Activated CD4-positive, alpha-beta T cell treated with anti-CD3 and anti-CD28 coated beads, Interleukin-2, amount 10 ng/mL, durations not matched to agents 7 days and 5 days (primary cell): ENCODE results near the gene KRT20. TPM values are rescaled to one million over a fixed set of nuclear protein-coding genes. Genes with fewer than 3 reads are reported as not detected.

Source experiments
- CTCF ChIA-PET: fragments of 350-600 bp; sonication (Branson Sonifier 250); formaldehyde crosslinking; loops from one replicate; lab custom pipeline; 2021; ENCODE audit warnings: antibody characterized with exemption; lab: Charles Lee
- POLR2A ChIA-PET: fragments of 350-600 bp; sonication (Branson Sonifier 250); formaldehyde crosslinking; loops from one replicate; lab custom pipeline; 2021; ENCODE audit warnings: antibody characterized with exemption; lab: Charles Lee
- DNase-seq: peaks from one replicate; pipeline ENCODE4 v3.0.0-alpha.2; 2020
- H3K27ac Mint-ChIP-seq: one replicate; pipeline ENCODE4 v1.8.0; 2021; ENCODE audit warnings: mild to moderate bottlenecking, moderate library complexity, mixed read lengths
- H3K27me3 Mint-ChIP-seq: one replicate; pipeline ENCODE4 v1.8.0; 2021; ENCODE audit warnings: mixed read lengths
- H3K36me3 Mint-ChIP-seq: one replicate; pipeline ENCODE4 v1.8.0; 2021; ENCODE audit warnings: low read depth, mixed read lengths
- H3K4me1 Mint-ChIP-seq: one replicate; pipeline ENCODE4 v1.8.0; 2021; ENCODE audit warnings: mixed read lengths
- H3K4me3 Mint-ChIP-seq: one replicate; pipeline ENCODE4 v1.8.0; 2021; ENCODE audit warnings: mild to moderate bottlenecking, moderate library complexity, mixed read lengths
- H3K9me3 Mint-ChIP-seq: one replicate; pipeline ENCODE4 v1.8.0; 2021; ENCODE audit warnings: mixed read lengths
- total RNA-seq, 2 experiments: library from RNA; stranded (reverse); gene quantifications; one replicate each; pipeline ENCODE4 v1.2.3, GENCODE V29; 2021

The KRT20 gene
- total RNA-seq, 2 experiments from 2014 or later: not detected

DNA sequence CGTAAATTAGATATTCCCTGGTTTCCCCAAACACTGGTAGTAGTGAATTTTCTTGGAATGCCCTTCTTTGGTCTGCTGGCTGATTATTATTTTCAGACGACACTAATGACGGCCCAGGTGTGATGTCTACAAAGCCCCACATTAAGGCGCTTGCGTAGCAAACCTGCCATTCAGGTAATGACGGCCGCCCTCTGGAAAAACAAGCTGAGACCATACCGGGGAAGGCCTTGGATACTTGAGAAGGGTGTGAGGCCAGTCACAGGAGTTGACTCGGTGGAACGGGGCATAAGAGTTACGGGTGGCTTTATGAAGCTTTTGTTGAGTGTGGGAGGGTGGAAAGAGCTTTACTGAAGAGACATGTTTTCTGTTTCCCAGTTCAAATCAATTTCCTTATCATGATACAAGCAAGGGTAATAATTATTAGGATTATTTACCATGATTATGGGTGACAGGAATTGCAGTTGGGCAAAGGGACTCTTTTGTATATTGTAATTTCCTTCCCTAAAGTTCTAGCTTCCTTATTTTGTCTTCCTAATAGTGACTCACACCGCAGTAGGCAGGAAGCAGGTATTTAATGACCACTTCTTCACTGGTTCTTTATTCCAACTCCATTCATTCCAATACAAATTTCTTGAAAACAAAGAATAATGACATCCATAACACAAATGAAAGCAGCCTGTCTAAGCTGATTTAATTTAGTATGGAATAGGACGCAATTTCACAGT lies 27.6 kb upstream of the KRT20 start:
- no peak for DNase-seq
- ChIA-PET CTCF (interaction anchor here (0.8 kb wide), 1 partner anchor 653 kb away, joined by 6 read pairs; no protein-coding TSS in a partner anchor), POLR2A (no interaction called here)
- H3K9me3 Mint-ChIP-seq: no peaks in the 10 kb centered on the region
- H3K4me3 Mint-ChIP-seq: no peak overlapping the region
- H3K27me3 Mint-ChIP-seq: peaks cover 32% of the 10 kb centered on the region
- no peaks in the 10 kb centered on the region for H3K4me1 Mint-ChIP-seq
- H3K36me3 Mint-ChIP-seq: no peaks in the 10 kb centered on the region
- no peak overlapping the region for H3K27ac Mint-ChIP-seq

GRCh38 chr17:40910441-40910841 lies 25.4 kb upstream of the KRT20 start:
- Mint-ChIP-seq H3K4me3 (no peak overlapping the region), H3K36me3 (no peaks in the 10 kb centered on the region), H3K4me1 (no peaks in the 10 kb centered on the region), H3K9me3 (no peaks in the 10 kb centered on the region), H3K27ac (no peak overlapping the region), H3K27me3 (peaks cover 38% of the 10 kb centered on the region)
- no peak for DNase-seq
- CTCF ChIA-PET: interaction anchor here (1.6 kb wide), 1 partner anchor 638 kb away, joined by 8 read pairs; no protein-coding TSS in a partner anchor
- POLR2A ChIA-PET: no interaction called here

- Mint-ChIP-seq H3K27ac (no peak overlapping the region), H3K27me3 (peaks cover 39% of the 10 kb centered on the region), H3K36me3 (no peaks in the 10 kb centered on the region), H3K9me3 (no peaks in the 10 kb centered on the region), H3K4me3 (no peak overlapping the region), H3K4me1 (no peaks in the 10 kb centered on the region)
- POLR2A ChIA-PET: no interaction called here
- no peak for DNase-seq
- CTCF ChIA-PET: interaction anchor here (1.6 kb wide), 1 partner anchor 639 kb away, joined by 8 read pairs; no protein-coding TSS in a partner anchor
Measured at GRCh38 chr17:40909755-40910154, 24.7 kb upstream of the KRT20 start.

DNA sequence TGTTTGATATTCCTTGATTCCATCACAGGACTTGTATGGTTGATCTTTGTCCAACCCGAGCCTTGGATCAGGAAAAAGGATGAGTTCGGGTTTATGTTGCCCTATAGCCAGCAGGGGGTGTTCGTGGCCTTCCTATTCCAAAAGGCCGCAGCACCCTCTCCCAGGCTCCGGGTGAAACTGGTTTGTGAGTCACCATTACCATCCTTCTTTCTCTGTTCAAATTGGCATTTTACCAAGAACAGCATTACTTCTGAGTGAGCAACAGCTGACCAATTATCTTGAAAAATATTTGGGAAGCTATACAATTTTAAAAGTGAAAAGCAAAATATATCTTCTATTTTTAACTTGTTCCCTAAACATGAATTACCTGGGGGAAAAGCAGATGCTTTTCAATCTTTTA lies 24.3 kb upstream of the KRT20 start:
- no peaks in the 10 kb centered on the region for H3K4me1 Mint-ChIP-seq
- H3K4me3 Mint-ChIP-seq: no peak overlapping the region
- ChIA-PET POLR2A (no interaction called here), CTCF (interaction anchor here (1.0 to 1.6 kb wide), 2 partner anchors 24 to 639 kb away, joined by 3 to 8 read pairs; no protein-coding TSS in a partner anchor)
- DNase-seq: peak; percentile 63
- no peaks in the 10 kb centered on the region for H3K9me3 Mint-ChIP-seq
- peaks cover 39% of the 10 kb centered on the region for H3K27me3 Mint-ChIP-seq
- H3K36me3 Mint-ChIP-seq: no peaks in the 10 kb centered on the region
- no peak overlapping the region for H3K27ac Mint-ChIP-seq

DNA sequence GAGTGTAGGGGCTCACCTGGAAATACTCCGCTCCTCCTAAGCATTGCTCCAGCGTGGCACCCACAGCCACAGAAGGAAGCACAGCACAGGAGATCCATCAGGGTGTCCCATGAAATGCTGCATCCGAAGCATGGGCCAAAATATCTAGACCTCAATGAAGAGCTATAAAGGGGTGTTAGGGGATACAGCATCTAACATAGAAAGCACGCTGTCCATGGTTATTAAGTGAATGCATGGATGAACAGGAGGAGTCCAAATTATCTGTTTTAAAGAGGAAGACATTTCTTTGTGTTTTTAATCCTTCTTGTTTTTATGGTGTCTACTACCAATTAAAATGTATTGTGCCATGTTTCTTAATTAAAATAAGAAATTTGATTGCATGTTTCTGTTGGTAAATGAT lies 21.6 kb upstream of the KRT20 start:
- ChIA-PET CTCF (interaction anchor here (1.7 kb wide), 1 partner anchor 642 kb away, joined by 4 read pairs; no protein-coding TSS in a partner anchor), POLR2A (no interaction called here)
- no peak for DNase-seq
- H3K36me3 Mint-ChIP-seq: no peaks in the 10 kb centered on the region
- H3K27me3 Mint-ChIP-seq: peaks cover 35% of the 10 kb centered on the region
- H3K27ac Mint-ChIP-seq: no peak overlapping the region
- H3K4me3 Mint-ChIP-seq: no peak overlapping the region
- H3K9me3 Mint-ChIP-seq: no peaks in the 10 kb centered on the region
- peaks cover 13% of the 10 kb centered on the region for H3K4me1 Mint-ChIP-seq

GRCh38 chr17:40905370-40905769 lies 20.3 kb upstream of the KRT20 start:
- CTCF ChIA-PET: interaction anchor here (1.0 to 1.1 kb wide), 2 partner anchors 24 to 740 kb away, joined by 3 read pairs; no protein-coding TSS in a partner anchor
- POLR2A ChIA-PET: no interaction called here

DNA sequence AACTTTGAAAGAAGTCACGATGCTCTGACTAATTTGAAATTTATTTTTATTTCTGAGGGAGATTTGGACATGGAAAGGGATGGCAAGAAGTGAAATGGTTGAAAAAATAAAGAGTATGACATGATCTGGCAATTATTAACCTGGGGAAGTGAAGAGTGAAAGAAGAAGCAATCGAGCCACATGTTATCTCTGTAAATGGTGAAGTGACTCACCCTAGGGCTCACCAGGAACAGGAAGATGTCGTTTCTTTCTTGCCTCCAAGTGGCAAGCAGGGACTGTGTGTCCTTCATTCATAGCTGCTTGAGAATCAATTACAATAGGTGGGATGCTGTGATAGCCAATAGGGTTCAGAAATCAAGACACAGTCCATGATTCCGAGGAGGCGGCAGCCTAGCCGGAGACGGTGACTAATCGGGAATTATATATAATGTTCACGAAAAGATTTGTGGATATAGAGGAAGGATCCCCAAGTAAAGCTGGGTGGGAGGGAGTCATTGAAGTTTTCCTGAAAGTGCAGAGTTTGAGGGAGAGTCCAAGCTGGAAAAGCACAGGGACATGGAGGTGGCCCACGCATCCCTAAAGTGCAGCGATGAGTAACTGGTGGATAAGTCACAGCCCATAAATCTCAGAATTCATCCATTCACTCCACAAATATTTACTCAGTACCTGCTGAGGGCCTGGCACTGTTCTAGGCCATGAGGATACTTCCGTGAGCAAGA lies 18.2 kb upstream of the KRT20 start:
- no peak overlapping the region for H3K27ac Mint-ChIP-seq
- DNase-seq: no peak
- H3K36me3 Mint-ChIP-seq: no peaks in the 10 kb centered on the region
- ChIA-PET POLR2A (no interaction called here), CTCF (interaction anchor here (1.2 kb wide), 1 partner anchor 646 kb away, joined by 3 read pairs; no protein-coding TSS in a partner anchor)
- no peaks in the 10 kb centered on the region for H3K9me3 Mint-ChIP-seq
- peaks cover 13% of the 10 kb centered on the region for H3K4me1 Mint-ChIP-seq
- no peak overlapping the region for H3K4me3 Mint-ChIP-seq
- peaks cover 24% of the 10 kb centered on the region for H3K27me3 Mint-ChIP-seq

More at GRCh38 chr17:40905370-40905769, 20.3 kb upstream of the KRT20 start:
- DNase-seq: no peak
- H3K27ac Mint-ChIP-seq: no peak overlapping the region
- no peaks in the 10 kb centered on the region for H3K9me3 Mint-ChIP-seq
- peaks cover 35% of the 10 kb centered on the region for H3K27me3 Mint-ChIP-seq
- H3K4me3 Mint-ChIP-seq: no peak overlapping the region
- peaks cover 13% of the 10 kb centered on the region for H3K4me1 Mint-ChIP-seq
- no peaks in the 10 kb centered on the region for H3K36me3 Mint-ChIP-seq

- CTCF ChIA-PET: interaction anchor here (1.1 to 1.2 kb wide), 2 partner anchors 589 to 647 kb away, joined by 3 read pairs; no protein-coding TSS in a partner anchor
Measured at GRCh38 chr17:40902498-40902897, 17.5 kb upstream of the KRT20 start.

GRCh38 chr17:40901981-40902474 lies 17.0 kb upstream of the KRT20 start:
- no peak for DNase-seq
- Mint-ChIP-seq H3K36me3 (no peaks in the 10 kb centered on the region), H3K9me3 (no peaks in the 10 kb centered on the region), H3K4me3 (no peak overlapping the region), H3K27ac (no peak overlapping the region), H3K4me1 (peaks cover 13% of the 10 kb centered on the region), H3K27me3 (peaks cover 19% of the 10 kb centered on the region)
- ChIA-PET CTCF (interaction anchor here (0.7 to 1.2 kb wide), 3 partner anchors 14 to 589 kb away, joined by 3 to 4 read pairs (median 3); no protein-coding TSS in a partner anchor), POLR2A (no interaction called here)

More at GRCh38 chr17:40902498-40902897, 17.5 kb upstream of the KRT20 start:
- POLR2A ChIA-PET: no interaction called here
- no peak overlapping the region for H3K4me3 Mint-ChIP-seq
- DNase-seq: no peak
- H3K9me3 Mint-ChIP-seq: no peaks in the 10 kb centered on the region
- no peak overlapping the region for H3K27ac Mint-ChIP-seq
- no peaks in the 10 kb centered on the region for H3K36me3 Mint-ChIP-seq
- H3K4me1 Mint-ChIP-seq: peaks cover 13% of the 10 kb centered on the region
- peaks cover 21% of the 10 kb centered on the region for H3K27me3 Mint-ChIP-seq

DNA sequence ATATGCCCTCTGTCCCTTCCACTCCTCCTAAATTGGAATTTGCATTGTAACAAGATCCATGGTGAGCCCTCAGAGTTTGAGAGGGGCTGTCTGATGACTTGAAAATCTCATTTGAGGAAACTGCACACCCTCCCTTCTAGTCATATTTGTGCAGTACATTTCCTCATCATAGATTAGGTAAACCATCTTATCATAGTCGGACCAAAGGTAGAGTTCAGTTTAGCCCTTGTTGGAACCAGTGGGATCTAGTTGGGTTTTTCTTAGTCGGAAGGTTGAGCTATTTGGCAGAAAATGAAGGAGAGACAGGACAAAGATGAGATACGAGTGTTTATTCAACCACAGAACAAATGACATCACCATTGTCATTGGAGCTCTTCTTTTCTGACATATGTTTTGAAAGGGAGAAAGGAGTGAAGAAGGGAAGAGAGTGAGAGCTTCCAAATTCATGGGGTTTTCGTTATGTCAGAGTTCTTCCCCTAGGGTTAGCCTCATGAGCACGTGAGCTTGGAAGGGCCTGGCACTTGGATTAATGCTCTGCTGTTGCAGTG lies 15.8 kb upstream of the KRT20 start:
- ChIA-PET CTCF (interaction anchor here (0.7 to 1.2 kb wide), 3 partner anchors 14 to 648 kb away, joined by 3 to 4 read pairs (median 3); no protein-coding TSS in a partner anchor), POLR2A (no interaction called here)
- Mint-ChIP-seq H3K9me3 (no peaks in the 10 kb centered on the region), H3K4me1 (peaks cover 13% of the 10 kb centered on the region), H3K27me3 (peaks cover 15% of the 10 kb centered on the region), H3K4me3 (no peak overlapping the region), H3K36me3 (no peaks in the 10 kb centered on the region), H3K27ac (no peak overlapping the region)
- no peak for DNase-seq

DNA sequence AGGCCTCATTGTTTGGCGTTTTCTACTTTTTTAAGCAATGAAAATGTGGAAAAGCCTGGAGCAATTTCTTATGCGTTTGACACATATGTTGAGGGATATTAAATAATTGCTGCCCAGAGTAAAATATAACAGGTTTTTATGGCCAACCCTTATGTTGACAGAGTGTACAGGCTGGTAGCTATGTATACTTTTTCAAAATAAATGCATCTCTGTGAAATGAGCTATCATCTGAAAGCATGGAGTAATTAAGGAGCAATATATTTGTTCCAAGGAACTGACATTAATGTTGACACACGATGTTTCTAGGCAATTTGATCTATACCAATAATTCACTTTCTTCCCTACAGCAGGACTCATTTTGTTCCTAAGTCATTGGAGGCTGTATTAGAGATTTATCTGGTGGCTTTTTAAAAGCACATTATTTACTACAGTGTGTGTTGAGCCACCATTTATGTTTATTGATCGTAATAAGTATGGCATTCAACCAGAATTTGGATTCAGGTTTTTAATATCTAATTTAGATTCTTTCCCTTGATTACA lies 11.9 kb upstream of the KRT20 start:
- H3K27ac Mint-ChIP-seq: no peak overlapping the region
- ChIA-PET CTCF (no interaction called here), POLR2A (no interaction called here)
- DNase-seq: no peak
- H3K9me3 Mint-ChIP-seq: no peaks in the 10 kb centered on the region
- no peak overlapping the region for H3K4me3 Mint-ChIP-seq
- no peaks in the 10 kb centered on the region for H3K36me3 Mint-ChIP-seq
- H3K4me1 Mint-ChIP-seq: peaks cover 2% of the 10 kb centered on the region
- peaks cover 18% of the 10 kb centered on the region for H3K27me3 Mint-ChIP-seq

DNA sequence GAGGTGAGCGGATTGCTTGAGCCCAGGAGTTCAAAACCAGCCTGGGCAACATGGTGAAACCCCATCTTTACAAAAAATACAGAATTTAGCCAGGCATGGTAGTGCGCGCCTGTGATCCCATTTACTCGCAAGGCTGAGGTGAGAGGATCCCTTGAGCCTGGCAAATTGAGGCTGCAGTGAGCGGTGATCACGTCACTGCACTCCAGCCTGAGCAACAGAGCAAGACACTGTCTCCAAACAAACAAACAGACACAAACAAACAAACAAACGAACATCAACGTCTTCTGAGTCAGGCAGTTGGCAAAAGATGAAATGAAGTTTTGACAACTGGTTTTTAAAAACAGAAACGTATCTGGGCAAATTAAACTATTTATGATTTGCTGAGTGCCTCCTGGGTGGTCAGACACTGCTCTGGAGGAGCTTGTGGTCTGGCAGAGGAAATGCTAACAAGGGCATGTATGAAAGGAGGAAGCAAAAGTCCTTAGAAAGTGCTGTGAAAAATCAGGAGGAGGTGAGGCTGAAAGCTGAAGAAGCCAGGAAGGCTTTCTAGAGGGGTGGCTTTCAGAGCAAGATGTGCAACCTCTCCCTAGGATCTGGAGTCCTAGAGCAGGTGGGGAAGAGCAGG lies 10.2 kb upstream of the KRT20 start:
- Mint-ChIP-seq H3K4me1 (no peaks in the 10 kb centered on the region), H3K27ac (no peak overlapping the region), H3K4me3 (no peak overlapping the region), H3K36me3 (no peaks in the 10 kb centered on the region), H3K27me3 (peaks cover 20% of the 10 kb centered on the region), H3K9me3 (no peaks in the 10 kb centered on the region)
- ChIA-PET POLR2A (no interaction called here), CTCF (no interaction called here)
- no peak for DNase-seq
